Activated naive CD4-positive, alpha-beta T cell treated with anti-CD3 and anti-CD28 coated beads, Interleukin-2, amount 10 ng/mL, durations not matched to agents 7 days and 5 days (primary cell): ENCODE data around the gene KLHL21.
"Not testable (repeated sequence)": the region's sequence is repeated elsewhere in the genome, so short reads cannot be mapped to it uniquely, and the experiment has no call there.

ENCODE experiments used
- CTCF ChIA-PET: fragments of 350-600 bp; sonication (Branson Sonifier 250); formaldehyde crosslinking; loops from one replicate; lab custom pipeline; 2021; ENCODE audit warnings: antibody characterized with exemption; lab: Charles Lee
- DNase-seq: peaks from one replicate; pipeline ENCODE4 v3.0.0-alpha.2; 2020
- H3K27ac Mint-ChIP-seq: one replicate; pipeline ENCODE4 v1.8.0; 2021; ENCODE audit warnings: mild to moderate bottlenecking, moderate library complexity, mixed read lengths
- H3K27me3 Mint-ChIP-seq: one replicate; pipeline ENCODE4 v1.8.0; 2021; ENCODE audit warnings: mild to moderate bottlenecking, mixed read lengths
- H3K36me3 Mint-ChIP-seq: one replicate; pipeline ENCODE4 v1.8.0; 2021; ENCODE audit warnings: mixed read lengths
- H3K4me1 Mint-ChIP-seq: one replicate; pipeline ENCODE4 v1.8.0; 2021; ENCODE audit warnings: mixed read lengths
- H3K4me3 Mint-ChIP-seq: one replicate; pipeline ENCODE4 v1.8.0; 2021; ENCODE audit warnings: mild to moderate bottlenecking, moderate library complexity, mixed read lengths
- H3K9me3 Mint-ChIP-seq: one replicate; pipeline ENCODE4 v1.8.0; 2021; ENCODE audit warnings: mixed read lengths

Gene KLHL21, protein sequence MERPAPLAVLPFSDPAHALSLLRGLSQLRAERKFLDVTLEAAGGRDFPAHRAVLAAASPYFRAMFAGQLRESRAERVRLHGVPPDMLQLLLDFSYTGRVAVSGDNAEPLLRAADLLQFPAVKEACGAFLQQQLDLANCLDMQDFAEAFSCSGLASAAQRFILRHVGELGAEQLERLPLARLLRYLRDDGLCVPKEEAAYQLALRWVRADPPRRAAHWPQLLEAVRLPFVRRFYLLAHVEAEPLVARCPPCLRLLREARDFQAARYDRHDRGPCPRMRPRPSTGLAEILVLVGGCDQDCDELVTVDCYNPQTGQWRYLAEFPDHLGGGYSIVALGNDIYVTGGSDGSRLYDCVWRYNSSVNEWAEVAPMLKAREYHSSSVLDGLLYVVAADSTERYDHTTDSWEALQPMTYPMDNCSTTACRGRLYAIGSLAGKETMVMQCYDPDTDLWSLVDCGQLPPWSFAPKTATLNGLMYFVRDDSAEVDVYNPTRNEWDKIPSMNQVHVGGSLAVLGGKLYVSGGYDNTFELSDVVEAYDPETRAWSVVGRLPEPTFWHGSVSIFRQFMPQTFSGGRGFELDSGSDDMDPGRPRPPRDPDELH

DNA sequence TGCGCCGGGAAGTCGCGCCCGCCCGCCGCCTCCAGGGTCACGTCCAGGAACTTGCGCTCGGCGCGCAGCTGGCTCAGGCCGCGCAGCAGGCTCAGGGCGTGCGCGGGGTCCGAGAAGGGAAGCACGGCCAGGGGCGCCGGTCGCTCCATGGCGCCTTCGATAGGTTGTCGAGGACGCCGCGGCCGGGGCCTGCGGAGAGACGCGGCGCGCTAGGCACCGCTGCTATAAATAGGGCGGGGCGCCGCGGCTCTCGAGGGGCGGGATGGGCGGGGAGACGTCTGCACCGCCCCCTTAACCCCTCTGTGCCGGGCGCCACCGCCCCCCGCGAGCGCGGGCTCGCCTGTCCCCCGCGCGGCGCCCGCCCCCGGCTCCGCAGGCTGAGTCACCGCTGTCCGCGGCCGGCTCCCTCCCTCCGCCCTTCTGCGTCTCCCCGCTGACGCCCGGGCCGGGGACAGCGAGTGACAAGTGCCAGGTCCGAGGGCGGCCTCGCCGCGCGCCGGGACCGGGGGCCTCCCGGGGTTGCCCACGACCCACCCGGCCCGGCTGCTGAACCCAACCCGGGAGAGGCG is at the start of gene KLHL21:
Gene KLHL21, minus strand, starts transcription at position 201 of the 569 bp plus-strand sequence. Its CDS starts 52 bp downstream, at position 149.
- DNase-seq, result peak; percentile 85
- Mint-ChIP-seq H3K4me1 (peaks cover 40% of the 10 kb centered on the region), H3K4me3 (peak within 1 kb of the TSS; percentile 85), H3K27ac (peak within 1 kb of the TSS; percentile 99), H3K27me3 (peaks cover 3% of the 10 kb centered on the region), H3K9me3 (no peaks in the 10 kb centered on the region), H3K36me3 (peaks cover 13% of the 10 kb centered on the region)
- CTCF ChIA-PET, result interaction anchor here (0.8 to 1.8 kb wide), 5 partner anchors 21 to 112 kb away, joined by 3 to 6 read pairs (median 5); partner anchors contain the start of gene NOL9

DNA sequence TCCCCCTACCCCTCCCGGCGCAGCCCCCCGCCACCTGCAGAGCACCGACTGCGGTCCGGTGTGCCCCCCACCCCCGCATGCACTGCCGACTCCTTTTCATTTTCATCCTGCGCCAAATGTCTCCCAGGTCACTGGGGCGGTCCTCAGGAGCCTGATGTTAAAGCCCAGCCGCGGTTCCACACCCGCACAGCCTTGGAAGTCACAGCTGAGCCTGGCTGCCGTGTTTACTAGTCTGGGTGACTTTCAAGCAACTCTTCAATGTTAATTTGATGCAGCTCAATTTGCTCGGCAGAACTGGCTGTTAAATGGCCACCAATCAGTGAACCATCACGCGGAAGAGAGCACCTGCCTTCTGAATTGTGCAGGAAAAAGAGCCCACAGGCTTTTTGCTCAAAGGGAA is 49.2 kb upstream of the KLHL21 start:
- peaks cover 6% of the 10 kb centered on the region for H3K36me3 Mint-ChIP-seq
- H3K4me1 Mint-ChIP-seq, result peaks cover 4% of the 10 kb centered on the region
- no peaks in the 10 kb centered on the region for H3K9me3 Mint-ChIP-seq
- DNase-seq, result no peak
- no peak overlapping the region for H3K27ac Mint-ChIP-seq
- CTCF ChIA-PET, result interaction anchor here (0.9 kb wide), 1 partner anchor 20 kb away, joined by 4 read pairs; no protein-coding TSS in a partner anchor
- H3K4me3 Mint-ChIP-seq, result no peak overlapping the region
- no peaks in the 10 kb centered on the region for H3K27me3 Mint-ChIP-seq

DNA sequence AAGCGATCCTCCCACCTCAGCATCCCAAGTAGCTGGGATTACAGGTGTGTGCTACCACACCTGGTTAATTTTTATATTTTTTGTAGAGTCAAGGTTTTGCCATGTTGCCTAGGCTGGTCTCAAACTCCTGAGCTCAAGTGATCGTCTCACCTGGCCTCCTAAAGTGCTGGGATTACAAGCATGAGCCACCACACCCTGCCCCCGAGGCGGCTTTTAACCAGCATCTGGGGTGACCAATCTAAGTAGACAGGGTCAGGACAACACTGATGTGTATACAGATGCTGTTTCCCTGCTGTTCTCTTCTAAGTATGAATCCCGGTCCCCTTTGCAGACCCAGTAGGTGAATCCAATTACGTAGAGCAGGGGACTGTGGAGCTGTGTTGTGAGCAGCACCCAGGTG is 45.9 kb upstream of the KLHL21 start:
- DNase-seq, result no peak
- no peaks in the 10 kb centered on the region for H3K9me3 Mint-ChIP-seq
- peaks cover 4% of the 10 kb centered on the region for H3K4me1 Mint-ChIP-seq
- peaks cover 6% of the 10 kb centered on the region for H3K36me3 Mint-ChIP-seq
- CTCF ChIA-PET, result interaction anchor here (0.8 to 5.9 kb wide), 3 partner anchors 92 to 161 kb away, joined by 3 to 43 read pairs (median 4); partner anchors contain the start of gene TAS1R1
- H3K27me3 Mint-ChIP-seq, result no peaks in the 10 kb centered on the region
- no peak overlapping the region for H3K27ac Mint-ChIP-seq
- no peak overlapping the region for H3K4me3 Mint-ChIP-seq

DNA sequence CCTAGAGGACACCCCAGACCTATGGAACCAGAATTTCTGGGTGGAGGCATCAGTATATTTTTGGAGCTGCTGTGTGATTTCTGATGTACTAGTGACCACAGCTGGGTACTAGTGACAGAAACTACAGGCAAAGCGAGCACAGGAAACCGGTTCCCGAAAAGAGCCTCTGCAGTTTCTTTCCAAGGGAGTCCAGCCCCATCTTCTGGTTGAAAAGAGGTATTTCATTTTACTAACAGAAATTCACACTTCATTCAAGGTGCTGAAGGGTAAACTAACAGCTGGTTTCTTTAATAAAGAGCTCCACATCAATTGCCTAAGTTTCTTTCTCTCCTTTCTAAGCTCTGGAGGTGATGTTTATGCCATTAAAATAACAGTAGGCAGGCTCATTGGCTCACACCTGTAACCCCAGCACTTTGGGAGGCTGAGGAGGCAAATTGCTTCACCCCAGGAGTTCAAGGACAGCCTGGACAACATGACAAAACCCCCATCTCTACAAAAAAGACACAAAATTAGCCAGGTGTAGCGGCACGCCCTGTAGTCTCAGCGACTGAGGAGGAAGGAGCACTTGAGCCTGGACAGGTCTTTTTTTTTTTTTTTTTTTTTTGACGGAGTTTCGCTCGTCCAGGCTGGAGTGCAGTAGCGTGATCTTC is 44.0 kb upstream of the KLHL21 start:
- DNase-seq, result peak; percentile 55
- H3K4me1 Mint-ChIP-seq, result peaks cover 4% of the 10 kb centered on the region
- CTCF ChIA-PET, result interaction anchor here (0.6 to 5.9 kb wide), 31 partner anchors 9 to 262 kb away, joined by 3 to 43 read pairs (median 4); partner anchors contain the start of gene NOL9
- H3K4me3 Mint-ChIP-seq, result no peak overlapping the region
- H3K9me3 Mint-ChIP-seq, result no peaks in the 10 kb centered on the region
- H3K27me3 Mint-ChIP-seq, result no peaks in the 10 kb centered on the region
- H3K36me3 Mint-ChIP-seq, result peaks cover 6% of the 10 kb centered on the region
- no peak overlapping the region for H3K27ac Mint-ChIP-seq

DNA sequence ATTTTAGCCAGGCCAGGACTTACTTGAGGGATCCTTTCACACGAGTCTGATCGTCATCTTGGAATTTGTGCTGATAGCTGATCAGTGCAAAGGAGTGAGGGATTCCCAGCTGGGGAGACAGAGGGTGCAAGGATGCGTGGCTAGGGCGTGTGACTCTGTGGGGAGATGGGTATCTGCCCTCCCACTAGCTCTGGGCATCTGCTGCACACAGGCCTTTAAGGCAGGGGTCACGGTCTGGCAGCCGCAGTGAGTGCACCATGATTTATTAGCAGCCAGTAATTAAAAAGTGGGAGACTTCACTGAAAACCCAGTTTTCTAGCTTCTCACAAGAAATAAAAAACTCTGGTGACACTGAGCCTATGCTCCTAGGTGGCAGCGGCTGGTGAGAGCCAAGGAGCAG is 42.3 kb upstream of the KLHL21 start:
- no peak for DNase-seq
- Mint-ChIP-seq H3K9me3 (no peaks in the 10 kb centered on the region), H3K4me3 (no peak overlapping the region), H3K36me3 (peaks cover 6% of the 10 kb centered on the region), H3K4me1 (peaks cover 4% of the 10 kb centered on the region), H3K27me3 (no peaks in the 10 kb centered on the region), H3K27ac (no peak overlapping the region)
- CTCF ChIA-PET, result interaction anchor here (1.0 to 5.9 kb wide), 8 partner anchors 9 to 161 kb away, joined by 3 to 43 read pairs (median 4); no protein-coding TSS in a partner anchor

DNA sequence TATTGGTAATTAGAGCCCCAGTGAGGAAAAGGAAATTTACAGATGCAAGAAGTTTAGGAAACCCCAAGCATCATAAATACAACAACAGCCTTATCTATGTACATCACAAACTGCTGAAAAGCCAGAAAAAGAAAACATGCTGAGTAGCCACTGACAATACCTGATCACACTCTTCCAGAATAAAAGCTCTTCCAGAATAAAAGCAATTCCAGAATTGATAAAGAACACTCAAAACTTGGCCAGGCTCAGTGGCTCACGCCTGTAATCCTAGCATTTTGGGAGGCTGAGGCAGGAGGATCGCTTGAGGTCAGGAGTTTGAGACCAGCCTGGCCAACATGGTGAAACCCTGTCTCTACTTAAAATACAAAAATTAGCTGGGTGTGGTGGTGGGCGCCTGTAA is 38.2 kb upstream of the KLHL21 start:
- peaks cover 16% of the 10 kb centered on the region for H3K36me3 Mint-ChIP-seq
- H3K27me3 Mint-ChIP-seq, DNase-seq, H3K4me3 Mint-ChIP-seq, H3K4me1 Mint-ChIP-seq, H3K27ac Mint-ChIP-seq, CTCF ChIA-PET, H3K9me3 Mint-ChIP-seq: not testable (repeated sequence)

DNA sequence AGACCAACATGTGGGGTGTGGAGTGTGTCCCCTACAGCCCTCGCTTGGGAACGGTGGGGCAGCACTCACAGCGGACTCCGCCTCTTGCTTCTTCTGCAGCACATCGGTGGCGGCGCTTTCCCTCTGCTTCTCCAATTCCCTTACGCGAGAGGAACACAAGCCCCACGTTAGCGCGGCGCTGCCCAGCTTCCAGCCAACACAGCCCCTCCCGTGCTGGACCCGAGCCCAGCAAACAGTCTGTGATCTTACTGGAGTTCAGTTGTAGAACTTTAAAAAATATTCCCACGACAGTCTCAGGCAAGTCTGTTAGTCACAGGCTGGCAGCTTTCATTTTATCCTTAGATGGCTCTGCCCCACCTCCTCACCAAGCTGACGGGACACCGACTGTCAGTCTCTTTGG is 35.6 kb upstream of the KLHL21 start:
- Mint-ChIP-seq H3K4me1 (no peaks in the 10 kb centered on the region), H3K27ac (no peak overlapping the region), H3K27me3 (no peaks in the 10 kb centered on the region), H3K4me3 (no peak overlapping the region), H3K36me3 (peaks cover 25% of the 10 kb centered on the region), H3K9me3 (no peaks in the 10 kb centered on the region)
- DNase-seq, result no peak
- CTCF ChIA-PET, result interaction anchor here (1.0 to 1.9 kb wide), 2 partner anchors 8 to 9 kb away, joined by 3 to 7 read pairs; no protein-coding TSS in a partner anchor

DNA sequence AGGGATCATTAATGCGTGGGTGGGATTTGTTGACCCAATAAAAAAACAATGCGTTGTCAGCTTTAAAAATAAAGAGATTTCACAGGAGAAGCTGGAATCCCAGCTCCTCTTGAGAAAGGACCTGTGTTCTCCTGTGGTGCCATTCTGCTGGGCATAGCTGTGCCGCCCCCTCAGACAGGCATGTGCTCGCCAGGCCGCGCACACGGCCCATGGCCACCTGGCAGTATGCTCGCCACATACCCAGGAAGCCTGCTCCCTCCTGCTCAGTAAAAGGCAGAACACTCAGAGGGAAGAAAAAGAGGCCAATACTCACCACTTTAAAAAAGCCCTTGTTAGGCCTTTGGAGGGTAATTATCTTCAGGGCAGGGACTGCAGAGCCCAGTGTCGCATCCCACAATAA is 35.1 kb upstream of the KLHL21 start:
- no peak overlapping the region for H3K27ac Mint-ChIP-seq
- CTCF ChIA-PET, result interaction anchor here (1.0 to 1.9 kb wide), 2 partner anchors 9 to 10 kb away, joined by 3 to 7 read pairs; no protein-coding TSS in a partner anchor

DNA sequence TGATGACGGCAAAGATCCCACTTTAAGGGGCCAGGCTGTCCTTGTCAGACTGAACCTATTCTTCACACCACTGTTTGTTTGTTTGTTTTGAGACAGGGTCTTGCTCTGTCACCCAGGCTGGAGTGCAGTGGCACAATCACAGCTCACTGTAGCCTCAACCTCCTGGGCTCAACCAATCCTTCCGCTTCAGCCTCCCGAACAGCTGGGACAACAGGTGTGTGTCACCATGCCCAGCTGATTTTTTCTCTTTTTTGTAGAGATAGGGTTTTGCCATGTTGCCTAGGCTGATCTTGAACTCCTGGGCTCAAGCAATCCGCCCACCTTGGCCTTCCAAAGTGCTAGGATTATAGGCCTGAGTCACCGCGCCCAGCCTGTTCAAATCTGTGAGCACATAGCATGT is 34.1 kb upstream of the KLHL21 start:
- not testable (repeated sequence) for H3K4me1 Mint-ChIP-seq, H3K4me3 Mint-ChIP-seq, H3K9me3 Mint-ChIP-seq, DNase-seq, H3K27ac Mint-ChIP-seq, H3K27me3 Mint-ChIP-seq
- CTCF ChIA-PET, result interaction anchor here (1.2 to 1.9 kb wide), 2 partner anchors 10 to 18 kb away, joined by 3 to 7 read pairs; no protein-coding TSS in a partner anchor
- peaks cover 21% of the 10 kb centered on the region for H3K36me3 Mint-ChIP-seq

More for the DNA sequence above, 35.1 kb upstream of the KLHL21 start:
- Mint-ChIP-seq H3K4me1 (no peaks in the 10 kb centered on the region), H3K9me3 (no peaks in the 10 kb centered on the region), H3K27me3 (no peaks in the 10 kb centered on the region), H3K4me3 (no peak overlapping the region), H3K36me3 (peaks cover 27% of the 10 kb centered on the region)
- DNase-seq, result no peak

DNA sequence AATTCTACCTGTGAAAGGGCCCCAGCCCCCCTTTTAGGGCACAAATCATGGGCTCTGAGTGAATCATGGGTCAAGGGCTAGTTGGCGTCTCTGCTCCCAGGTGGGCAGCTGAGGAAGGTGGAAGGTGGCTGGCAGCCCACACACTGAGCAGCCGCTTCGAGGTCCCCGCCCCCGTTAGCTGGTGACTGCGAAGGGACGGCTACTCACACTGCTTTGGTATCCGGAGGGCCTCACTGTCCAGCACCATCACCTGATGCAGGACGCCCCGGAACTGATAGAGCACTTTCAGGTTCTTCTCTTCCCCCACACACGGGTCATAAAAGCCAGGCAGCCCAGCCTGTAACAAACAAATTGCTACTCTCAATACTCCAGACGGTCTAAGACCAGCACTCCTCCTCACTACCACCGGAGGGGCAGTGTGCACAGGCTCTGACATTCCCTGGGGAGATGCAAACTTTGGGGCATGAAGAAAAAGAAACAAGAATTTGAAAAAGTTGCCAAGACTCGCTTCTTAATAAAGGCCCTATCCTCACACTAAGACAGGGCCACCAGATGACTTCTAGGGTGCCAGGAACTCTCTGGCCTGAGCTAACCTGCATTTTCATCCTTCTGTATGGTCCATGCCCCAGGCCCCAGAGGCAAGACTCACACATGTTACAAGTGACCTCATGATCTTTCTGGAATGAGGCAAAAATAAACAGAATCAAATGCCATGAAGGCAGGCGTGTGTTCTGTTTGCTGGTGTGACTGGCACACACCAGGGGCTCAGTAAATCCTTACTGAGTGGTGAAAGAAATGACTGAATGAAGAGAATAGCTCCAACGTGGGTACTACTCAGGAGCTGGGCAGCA is 33.5 kb upstream of the KLHL21 start:
- H3K4me1 Mint-ChIP-seq, result no peaks in the 10 kb centered on the region
- no peak overlapping the region for H3K27ac Mint-ChIP-seq
- H3K36me3 Mint-ChIP-seq, result peaks cover 21% of the 10 kb centered on the region
- CTCF ChIA-PET, result interaction anchor here (1.2 to 2.0 kb wide), 3 partner anchors 10 to 18 kb away, joined by 3 to 10 read pairs (median 7); no protein-coding TSS in a partner anchor
- no peaks in the 10 kb centered on the region for H3K27me3 Mint-ChIP-seq
- H3K4me3 Mint-ChIP-seq, result no peak overlapping the region
- no peak for DNase-seq
- no peaks in the 10 kb centered on the region for H3K9me3 Mint-ChIP-seq

DNA sequence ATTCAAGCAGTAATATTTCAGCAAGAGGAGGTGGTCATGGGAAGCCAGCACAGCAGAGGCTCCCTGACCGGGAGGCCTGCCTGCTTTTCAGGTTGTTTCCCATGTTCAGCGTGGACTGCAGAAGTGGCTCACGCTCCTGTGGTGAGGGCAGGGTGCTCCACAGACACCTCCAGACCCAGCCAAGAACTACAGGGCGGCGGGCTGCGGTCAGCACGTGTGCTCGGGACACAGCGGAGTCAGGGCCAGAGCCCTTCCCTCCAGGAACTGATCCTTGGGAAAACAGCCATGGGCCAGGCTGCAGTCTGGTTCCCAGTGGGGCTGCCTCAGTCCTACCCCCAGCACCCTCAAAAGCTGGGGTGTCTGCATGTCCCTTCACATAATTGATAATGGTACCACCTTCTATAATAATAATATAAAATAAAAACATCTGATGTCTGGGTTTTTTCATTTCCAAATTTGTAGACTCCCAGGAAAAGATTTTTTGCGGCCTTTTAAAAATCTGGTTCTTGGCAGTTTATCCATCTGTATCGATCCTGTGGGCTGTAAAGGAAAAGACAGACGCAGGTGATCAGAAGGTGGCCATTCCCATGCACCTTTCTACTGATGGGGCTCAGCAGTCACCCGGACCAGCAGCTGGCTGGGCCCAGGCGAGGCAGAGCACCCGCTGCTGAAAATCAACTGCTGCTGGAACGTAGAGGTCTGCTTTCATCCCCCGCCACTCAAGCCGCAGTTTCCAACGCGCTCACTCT is 32.7 kb upstream of the KLHL21 start:
- H3K4me3 Mint-ChIP-seq, result no peak overlapping the region
- H3K27me3 Mint-ChIP-seq, result no peaks in the 10 kb centered on the region
- no peak overlapping the region for H3K27ac Mint-ChIP-seq
- CTCF ChIA-PET, result interaction anchor here (0.7 to 2.0 kb wide), 4 partner anchors 10 to 90 kb away, joined by 3 to 10 read pairs (median 4); no protein-coding TSS in a partner anchor
- H3K9me3 Mint-ChIP-seq, result no peaks in the 10 kb centered on the region
- peaks cover 21% of the 10 kb centered on the region for H3K36me3 Mint-ChIP-seq
- no peaks in the 10 kb centered on the region for H3K4me1 Mint-ChIP-seq
- DNase-seq, result no peak

DNA sequence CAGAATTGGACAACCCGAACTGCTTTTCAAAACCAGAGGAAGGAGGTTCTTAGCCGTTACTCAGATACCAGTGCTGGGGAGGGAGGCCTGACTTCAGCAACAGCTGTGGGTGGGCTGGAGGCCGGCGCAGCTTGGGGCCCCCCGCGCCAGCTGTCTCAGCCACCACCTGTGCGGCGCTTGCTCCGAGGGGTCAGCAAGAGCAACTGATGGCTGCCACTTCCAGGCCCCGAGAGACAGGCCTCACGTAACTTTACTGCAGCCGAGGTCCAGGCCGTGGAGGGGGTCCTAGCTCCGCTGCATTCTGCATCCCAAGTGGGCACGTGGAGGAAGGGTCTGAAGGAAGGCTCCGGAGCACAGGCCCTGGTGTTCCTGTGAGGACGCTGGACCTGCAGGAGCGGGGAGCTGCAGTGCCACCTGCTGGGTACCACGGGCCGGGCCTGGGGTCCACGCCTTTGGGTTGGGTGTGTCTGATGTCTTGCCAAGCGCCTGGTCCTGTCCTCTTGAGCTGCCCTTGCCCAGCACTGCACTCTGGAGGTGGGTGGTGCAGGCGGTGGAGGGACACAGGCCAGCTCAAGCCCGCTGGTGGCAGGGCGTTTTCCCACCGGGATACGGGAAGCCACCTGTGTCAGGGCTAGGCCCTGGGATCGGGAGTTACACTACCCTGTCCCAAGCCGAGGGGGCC is 31.8 kb upstream of the KLHL21 start:
- peaks cover under 1% of the 10 kb centered on the region for H3K4me1 Mint-ChIP-seq
- H3K27ac Mint-ChIP-seq, result peak overlapping the region; percentile 8
- no peaks in the 10 kb centered on the region for H3K27me3 Mint-ChIP-seq
- H3K4me3 Mint-ChIP-seq, result no peak overlapping the region
- no peaks in the 10 kb centered on the region for H3K9me3 Mint-ChIP-seq
- peak; percentile 64 for DNase-seq
- CTCF ChIA-PET, result interaction anchor here (0.7 to 2.0 kb wide), 6 partner anchors 11 to 89 kb away, joined by 3 to 10 read pairs (median 4); partner anchors contain the start of genes NOL9 and TAS1R1
- peaks cover 27% of the 10 kb centered on the region for H3K36me3 Mint-ChIP-seq
